Glomerular visceral epithelial cell (primary cell): Measurements from ENCODE around the gene DUSP10.

Experiments
- DNase-seq: peaks from one replicate; pipeline ENCODE4 v3.0.0-alpha.2; 2016; ENCODE audit errors: extremely low spot score

The DUSP10 gene

GRCh38 chr1:221765527-221765926 is 23.6 kb upstream of the DUSP10 start:
- DNase-seq = no peak

GRCh38 chr1:221762121-221762520 is 20.2 kb upstream of the DUSP10 start:
- no peak for DNase-seq

GRCh38 chr1:221761354-221762002 is 19.6 kb upstream of the DUSP10 start:
- no peak for DNase-seq

GRCh38 chr1:221760911-221761310 is 19.0 kb upstream of the DUSP10 start:
- DNase-seq = no peak

GRCh38 chr1:221759436-221759835 is 17.5 kb upstream of the DUSP10 start:
- no peak for DNase-seq

GRCh38 chr1:221758455-221758854 is 16.6 kb upstream of the DUSP10 start:
- no peak for DNase-seq

GRCh38 chr1:221756830-221757551 is 15.1 kb upstream of the DUSP10 start:
- no peak for DNase-seq

- DNase-seq = no peak
Measured at GRCh38 chr1:221753828-221754188, 11.9 kb upstream of the DUSP10 start.

GRCh38 chr1:221751226-221751887 is 9.5 kb upstream of the DUSP10 start:
- no peak for DNase-seq

GRCh38 chr1:221748981-221749380 is 7.1 kb upstream of the DUSP10 start:
- DNase-seq = no peak

GRCh38 chr1:221747839-221748238 is 6.0 kb upstream of the DUSP10 start:
- no peak for DNase-seq

- DNase-seq = peak; percentile 37
Measured at GRCh38 chr1:221743416-221744208, 1.7 kb upstream of the DUSP10 start.

GRCh38 chr1:221742555-221743415 is 896 bp upstream of the DUSP10 start:
- DNase-seq = peak; percentile 87

- peak; percentile 58 for DNase-seq
Measured at GRCh38 chr1:221740993-221741702, 741 bp downstream of the DUSP10 start.

GRCh38 chr1:221740369-221740992 is 1.4 kb downstream of the DUSP10 start:
- peak; percentile 26 for DNase-seq

GRCh38 chr1:221739677-221740025 is 2.2 kb downstream of the DUSP10 start:
- no peak for DNase-seq

- no peak for DNase-seq
Measured at GRCh38 chr1:221739018-221739676, 2.7 kb downstream of the DUSP10 start.

- DNase-seq = no peak
Measured at GRCh38 chr1:221736714-221737113, 5.2 kb downstream of the DUSP10 start.

- DNase-seq = no peak
Measured at GRCh38 chr1:221735999-221736398, 5.9 kb downstream of the DUSP10 start.

GRCh38 chr1:221734187-221734586 is 7.7 kb downstream of the DUSP10 start:
- DNase-seq = no peak
